Colonic mucosa (tissue), 4 donors: Measurements from ENCODE around the gene ZNF516. TPM values are rescaled to one million over a fixed set of nuclear protein-coding genes. Genes with fewer than 3 reads are reported as not detected.
A peak's percentile ranks its signal among the peaks of the same experiment; 100 is the strongest.

Experiments
- DNase-seq: peaks from one replicate; pipeline ENCODE4 v3.0.0-alpha.2; 2020
- H3K27ac ChIP-seq: fragments of 200-600 bp; one replicate; pipeline ENCODE4 v1.8.0; 2021
- H3K27me3 ChIP-seq: fragments of 200-600 bp; one replicate; pipeline ENCODE4 v1.8.0; 2021
- H3K36me3 ChIP-seq: fragments of 200-600 bp; one replicate; pipeline ENCODE4 v1.8.0; 2021
- H3K4me1 ChIP-seq: fragments of 200-600 bp; one replicate; pipeline ENCODE4 v1.8.0; 2021; ENCODE audit warnings: mild to moderate bottlenecking
- H3K4me3 ChIP-seq: fragments of 200-600 bp; one replicate; pipeline ENCODE4 v1.8.0; 2021
- H3K9ac ChIP-seq, 2 donors: one replicate each; pipeline ENCODE4 v1.7.0; 2013; ENCODE audit warnings: control low read depth in 2 of 2, low read depth in 2 of 2, low read length in 2 of 2
- H3K9me3 ChIP-seq: fragments of 200-600 bp; one replicate; pipeline ENCODE4 v1.8.0; 2021
- CTCF ChIP-seq: fragments of 200-600 bp; IDR thresholded peaks from one replicate; pipeline ENCODE4 v1.8.0; 2022; ENCODE audit warnings: antibody characterized with exemption, mild to moderate bottlenecking
- intact Hi-C: fragments of 100-400 bp; cut with DNase I; formaldehyde crosslinking; loops from one replicate; pipeline ENCODE4 v1.14.1; 2022
- total RNA-seq, 2 donors: library from RNA; stranded (reverse); fragmentation: NEBNext Ultra II Directional in 1 of 2; extraction: Animal tissue kit (Norgen Biotek cat#: 25700) in 1 of 2; gene quantifications; one replicate each; pipeline ENCODE4 v1.2.1, GENCODE V29; 2021
- donor health status: healthy.
- donor health status: DM: no; HTN: no; CAD: no.
- donor health status: DM: no; HTN: no; CAD: no.

ZNF516 gene
- total RNA-seq, 2 donors from 2014 or later = 15.2 to 21.3 TPM

GRCh38 chr18:76452357-76452756 lies 42.7 kb downstream of the ZNF516 start:
- H3K4me1 ChIP-seq = no peaks in the 10 kb centered on the region
- no peaks in the 10 kb centered on the region for H3K36me3 ChIP-seq
- no peak overlapping the region for H3K9ac ChIP-seq
- intact Hi-C loops = no loop called here
- H3K27me3 ChIP-seq = no peaks in the 10 kb centered on the region
- no peak for DNase-seq
- H3K9me3 ChIP-seq = no peaks in the 10 kb centered on the region
- TF ChIP-seq CTCF = no peak
- no peak overlapping the region for H3K4me3 ChIP-seq
- no peak overlapping the region for H3K27ac ChIP-seq

- H3K4me3 ChIP-seq = peak overlapping the region; percentile 54
Observed at GRCh38 chr18:76451396-76452331, 43.4 kb downstream of the ZNF516 start.

GRCh38 chr18:76450452-76451395 lies 44.3 kb downstream of the ZNF516 start:
- Histone ChIP-seq H3K27ac (peak overlapping the region; percentile 76), H3K4me1 (peaks cover 4% of the 10 kb centered on the region), H3K36me3 (no peaks in the 10 kb centered on the region), H3K9ac (peak overlapping the region; percentile 56 to 80), H3K9me3 (no peaks in the 10 kb centered on the region), H3K4me3 (peak overlapping the region; percentile 54), H3K27me3 (no peaks in the 10 kb centered on the region)
- intact Hi-C loops = no loop called here
- TF ChIP-seq CTCF = no peak
- DNase-seq = peak; percentile 57

More at GRCh38 chr18:76451396-76452331, 43.4 kb downstream of the ZNF516 start:
- no peaks in the 10 kb centered on the region for H3K27me3 ChIP-seq
- no peaks in the 10 kb centered on the region for H3K9me3 ChIP-seq
- peak overlapping the region; percentile 76 for H3K27ac ChIP-seq
- intact Hi-C loops = no loop called here
- DNase-seq = no peak
- no peaks in the 10 kb centered on the region for H3K4me1 ChIP-seq
- peak overlapping the region; percentile 56 to 80 for H3K9ac ChIP-seq
- no peak for TF ChIP-seq CTCF
- H3K36me3 ChIP-seq = no peaks in the 10 kb centered on the region

- Histone ChIP-seq H3K27ac (peak overlapping the region; percentile 9), H3K9ac (no peak overlapping the region), H3K4me1 (peaks cover 9% of the 10 kb centered on the region), H3K9me3 (no peaks in the 10 kb centered on the region), H3K4me3 (no peak overlapping the region), H3K27me3 (no peaks in the 10 kb centered on the region), H3K36me3 (no peaks in the 10 kb centered on the region)
- no peak for TF ChIP-seq CTCF
- DNase-seq = no peak
- intact Hi-C loops = no loop called here
Observed at GRCh38 chr18:76449111-76449453, 46.0 kb downstream of the ZNF516 start.
